ENCODE measurements around the gene PPP2R2D.

PPP2R2D gene

DNA sequence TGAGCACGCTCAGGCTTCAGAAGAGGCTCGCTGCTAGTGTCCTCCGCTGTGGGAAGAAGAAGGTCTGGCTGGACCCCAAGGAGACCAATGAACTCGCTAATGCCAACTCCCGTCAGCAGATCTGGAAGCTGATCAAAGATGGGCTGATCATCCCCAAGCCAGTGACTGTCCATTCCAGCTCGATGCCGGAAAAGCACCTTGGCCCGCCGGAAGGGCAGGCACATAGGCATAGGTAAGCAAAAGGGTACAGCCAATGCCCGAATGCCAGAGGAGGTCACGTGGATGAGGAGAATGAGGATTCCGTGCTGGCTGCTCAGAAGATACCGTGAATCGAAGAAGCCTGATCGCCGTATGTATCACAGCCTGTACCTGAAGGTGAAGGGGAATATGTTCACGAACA lies 5.7 kb upstream of the PPP2R2D start:
- TF ChIP-seq, protein P1, sequence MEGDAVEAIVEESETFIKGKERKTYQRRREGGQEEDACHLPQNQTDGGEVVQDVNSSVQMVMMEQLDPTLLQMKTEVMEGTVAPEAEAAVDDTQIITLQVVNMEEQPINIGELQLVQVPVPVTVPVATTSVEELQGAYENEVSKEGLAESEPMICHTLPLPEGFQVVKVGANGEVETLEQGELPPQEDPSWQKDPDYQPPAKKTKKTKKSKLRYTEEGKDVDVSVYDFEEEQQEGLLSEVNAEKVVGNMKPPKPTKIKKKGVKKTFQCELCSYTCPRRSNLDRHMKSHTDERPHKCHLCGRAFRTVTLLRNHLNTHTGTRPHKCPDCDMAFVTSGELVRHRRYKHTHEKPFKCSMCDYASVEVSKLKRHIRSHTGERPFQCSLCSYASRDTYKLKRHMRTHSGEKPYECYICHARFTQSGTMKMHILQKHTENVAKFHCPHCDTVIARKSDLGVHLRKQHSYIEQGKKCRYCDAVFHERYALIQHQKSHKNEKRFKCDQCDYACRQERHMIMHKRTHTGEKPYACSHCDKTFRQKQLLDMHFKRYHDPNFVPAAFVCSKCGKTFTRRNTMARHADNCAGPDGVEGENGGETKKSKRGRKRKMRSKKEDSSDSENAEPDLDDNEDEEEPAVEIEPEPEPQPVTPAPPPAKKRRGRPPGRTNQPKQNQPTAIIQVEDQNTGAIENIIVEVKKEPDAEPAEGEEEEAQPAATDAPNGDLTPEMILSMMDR (IDR thresholded peaks at IDR 0.05; ENCODE audit: insufficient read depth, low read depth, low read length, missing control alignments), result no peak
- no peak for DNase-seq (ENCODE audit: low read depth)
- H3K4me3 ChIP-seq (ENCODE audit: low read depth, low read length), result no peak overlapping the region

DNA sequence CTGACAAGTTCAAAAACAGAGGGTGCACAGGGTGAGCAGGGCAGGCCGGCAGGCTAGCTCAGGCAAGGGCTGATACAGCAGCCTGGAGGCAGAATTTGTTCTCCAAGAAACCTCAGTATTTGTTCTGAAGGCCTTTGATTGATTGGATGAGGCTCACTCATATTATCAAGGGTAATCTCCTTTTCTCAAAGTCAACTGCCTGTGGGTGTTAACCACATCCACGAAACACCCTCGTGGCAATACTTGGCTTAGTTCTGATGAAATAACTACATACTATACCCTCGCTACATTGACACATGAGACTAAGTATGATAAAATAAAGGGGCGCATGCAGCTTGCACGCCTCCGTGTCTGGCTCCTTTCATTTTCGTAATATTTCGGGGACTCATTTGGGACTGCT lies 4.4 kb upstream of the PPP2R2D start:
- TF ChIP-seq, protein P1 (IDR thresholded peaks at IDR 0.05; ENCODE audit: insufficient read depth, low read depth, low read length, missing control alignments), result no peak
- no peak overlapping the region for H3K4me3 ChIP-seq (ENCODE audit: low read depth, low read length)
- DNase-seq (ENCODE audit: low read depth), result no peak

- no peak for DNase-seq (ENCODE audit: low read depth)
- H3K4me3 ChIP-seq (ENCODE audit: low read depth, low read length), result no peak overlapping the region
- TF ChIP-seq, protein P1 (IDR thresholded peaks at IDR 0.05; ENCODE audit: insufficient read depth, low read depth, low read length, missing control alignments), result no peak
These were observed 3.4 kb upstream of the PPP2R2D start for GRCh38 chr10:131897297-131897899.

DNA sequence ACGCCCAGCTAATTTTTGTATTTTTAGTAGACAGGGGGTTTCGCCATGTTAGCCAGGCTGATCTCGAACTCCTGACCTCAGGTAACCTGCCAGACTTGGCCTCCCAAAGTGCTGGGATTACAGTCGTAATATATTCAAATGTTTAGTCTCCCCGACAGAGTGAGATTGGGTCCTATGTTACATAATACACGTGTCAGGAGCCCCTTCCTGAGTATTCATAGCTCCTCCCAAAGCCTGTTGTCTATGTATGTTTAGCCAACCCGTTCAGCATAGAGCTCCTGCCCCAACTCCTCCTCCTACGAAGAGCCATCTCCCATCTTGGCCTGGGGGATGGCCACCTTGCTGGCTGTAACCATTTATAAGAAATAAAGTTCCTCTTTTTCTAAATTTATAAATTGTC lies 2.7 kb upstream of the PPP2R2D start:
- TF ChIP-seq, protein P1 (IDR thresholded peaks at IDR 0.05; ENCODE audit: insufficient read depth, low read depth, low read length, missing control alignments), result no peak
- no peak for DNase-seq (ENCODE audit: low read depth)
- no peak overlapping the region for H3K4me3 ChIP-seq (ENCODE audit: low read depth, low read length)

DNA sequence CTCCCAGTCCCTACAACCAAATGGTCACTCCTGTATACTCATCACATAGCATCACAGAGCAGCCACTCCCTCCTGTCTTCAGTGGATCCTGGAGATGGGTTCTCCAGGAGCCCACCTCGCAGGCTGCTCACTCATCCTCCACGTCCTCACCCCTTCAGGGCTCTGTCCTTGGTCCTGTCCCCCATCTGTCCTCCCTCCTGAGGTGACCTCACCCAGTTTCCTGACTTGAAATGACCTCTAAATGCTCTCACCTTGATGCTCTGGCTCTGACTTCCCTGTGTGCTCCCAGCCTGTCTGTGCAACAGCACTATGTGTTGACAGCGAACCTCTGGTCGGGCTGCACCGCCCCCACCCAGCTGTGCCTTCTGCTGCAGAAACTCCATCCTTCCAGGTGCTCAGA lies 2.1 kb upstream of the PPP2R2D start:
- DNase-seq (ENCODE audit: low read depth), result no peak
- TF ChIP-seq, protein P1 (IDR thresholded peaks at IDR 0.05; ENCODE audit: insufficient read depth, low read depth, low read length, missing control alignments), result no peak
- H3K4me3 ChIP-seq (ENCODE audit: low read depth, low read length), result no peak overlapping the region

DNA sequence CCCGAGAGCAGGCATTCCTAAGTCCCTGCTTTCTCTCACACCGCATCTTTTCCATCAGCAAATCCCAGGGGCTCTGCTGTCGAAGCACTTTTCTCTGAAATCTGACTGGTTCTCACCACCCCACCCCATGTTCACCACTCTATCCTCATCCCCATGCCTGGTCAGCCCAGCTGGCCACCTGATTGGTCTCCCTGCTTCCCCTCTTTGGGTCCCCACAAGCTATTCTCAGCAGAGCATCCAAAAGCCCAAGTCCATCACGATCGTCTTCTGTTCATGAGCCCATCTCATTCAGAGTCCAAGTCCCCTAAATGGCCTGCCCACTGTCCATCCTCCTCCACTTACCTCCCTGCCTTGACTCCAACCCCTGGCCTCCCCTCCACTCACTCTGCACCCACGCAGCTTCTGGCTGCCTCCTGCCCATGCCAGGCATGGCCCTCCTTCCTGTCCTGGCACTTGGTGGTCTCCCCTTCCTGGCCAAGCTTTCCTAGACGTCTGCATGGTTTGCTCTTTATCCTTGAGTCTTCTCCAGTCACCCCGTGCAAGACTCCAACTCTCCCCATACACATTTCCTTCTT lies 1.6 kb upstream of the PPP2R2D start:
- DNase-seq (ENCODE audit: low read depth), result no peak
- TF ChIP-seq, protein P1 (IDR thresholded peaks at IDR 0.05; ENCODE audit: insufficient read depth, low read depth, low read length, missing control alignments), result no peak
- H3K4me3 ChIP-seq (ENCODE audit: low read depth, low read length), result no peak overlapping the region

Data from GM12865 (cell line).